GM10266 (cell line): ENCODE results near the gene PTPRO.

Experiments used
- DNase-seq: peaks from one replicate; pipeline ENCODE4 v3.0.0; 2012; ENCODE audit errors: extremely low spot score
- CTCF ChIP-seq: IDR thresholded peaks from 2 replicates; pipeline ENCODE4 v1.5.1; 2012; ENCODE audit warnings: mild to moderate bottlenecking, low read depth; ENCODE audit not compliant: control insufficient read depth, insufficient read depth; ENCODE audit errors: missing control alignments

Gene PTPRO

GRCh38 chr12:15344561-15344960 is 22.3 kb downstream of the PTPRO start:
- TF ChIP-seq CTCF, result no peak
- no peak for DNase-seq

- TF ChIP-seq CTCF, result no peak
- DNase-seq, result no peak
Observed at GRCh38 chr12:15346488-15346887, 24.2 kb downstream of the PTPRO start.

- DNase-seq, result no peak
- no peak for TF ChIP-seq CTCF
Observed at GRCh38 chr12:15350643-15351042, 28.3 kb downstream of the PTPRO start.

GRCh38 chr12:15355766-15356165 is 33.5 kb downstream of the PTPRO start:
- DNase-seq, result no peak
- no peak for TF ChIP-seq CTCF

GRCh38 chr12:15356951-15357364 is 34.6 kb downstream of the PTPRO start:
- no peak for DNase-seq
- TF ChIP-seq CTCF, result no peak

GRCh38 chr12:15364221-15365160 is 42.2 kb downstream of the PTPRO start:
- TF ChIP-seq CTCF, result no peak
- DNase-seq, result no peak

GRCh38 chr12:15368812-15369211 is 46.5 kb downstream of the PTPRO start:
- no peak for DNase-seq
- no peak for TF ChIP-seq CTCF
